Measurements from ENCODE around the gene SLC22A17.

The SLC22A17 gene

GRCh38 chr14:23302290-23303225 is 50.1 kb downstream of the SLC22A17 start, which contains the start of gene PPP1R3E:
TSS of gene PPP1R3E (minus strand) at chr14:23302859. CDS start at chr14:23302576, 283 bp downstream.
- peak; percentile 74 for DNase-seq

GRCh38 chr14:23301969-23302289 is 50.8 kb downstream of the SLC22A17 start:
- DNase-seq: no peak

- DNase-seq: peak; percentile 97
Measured at GRCh38 chr14:23301288-23301968, 51.3 kb downstream of the SLC22A17 start.

- DNase-seq: no peak
Measured at GRCh38 chr14:23300687-23301223, 51.9 kb downstream of the SLC22A17 start.

- no peak for DNase-seq
Measured at GRCh38 chr14:23299986-23300686, 52.6 kb downstream of the SLC22A17 start.

- peak; percentile 73 for DNase-seq
Measured at GRCh38 chr14:23299211-23299957, 53.3 kb downstream of the SLC22A17 start.

GRCh38 chr14:23297611-23298277 is 54.9 kb downstream of the SLC22A17 start:
- peak; percentile 91 for DNase-seq

GRCh38 chr14:23297096-23297495 is 55.6 kb downstream of the SLC22A17 start:
- DNase-seq: no peak

Measured in hematopoietic multipotent progenitor cell treated with erythropoietin and hydrocortisone succinate and interleukin-3 and kit ligand, for 8 days (in vitro differentiated cells).